ENCODE measurements around the gene RSRC1.
"Not testable (repeated sequence)": the region's sequence is repeated elsewhere in the genome, so short reads cannot be mapped to it uniquely, and the experiment has no call there.

RSRC1 gene

DNA sequence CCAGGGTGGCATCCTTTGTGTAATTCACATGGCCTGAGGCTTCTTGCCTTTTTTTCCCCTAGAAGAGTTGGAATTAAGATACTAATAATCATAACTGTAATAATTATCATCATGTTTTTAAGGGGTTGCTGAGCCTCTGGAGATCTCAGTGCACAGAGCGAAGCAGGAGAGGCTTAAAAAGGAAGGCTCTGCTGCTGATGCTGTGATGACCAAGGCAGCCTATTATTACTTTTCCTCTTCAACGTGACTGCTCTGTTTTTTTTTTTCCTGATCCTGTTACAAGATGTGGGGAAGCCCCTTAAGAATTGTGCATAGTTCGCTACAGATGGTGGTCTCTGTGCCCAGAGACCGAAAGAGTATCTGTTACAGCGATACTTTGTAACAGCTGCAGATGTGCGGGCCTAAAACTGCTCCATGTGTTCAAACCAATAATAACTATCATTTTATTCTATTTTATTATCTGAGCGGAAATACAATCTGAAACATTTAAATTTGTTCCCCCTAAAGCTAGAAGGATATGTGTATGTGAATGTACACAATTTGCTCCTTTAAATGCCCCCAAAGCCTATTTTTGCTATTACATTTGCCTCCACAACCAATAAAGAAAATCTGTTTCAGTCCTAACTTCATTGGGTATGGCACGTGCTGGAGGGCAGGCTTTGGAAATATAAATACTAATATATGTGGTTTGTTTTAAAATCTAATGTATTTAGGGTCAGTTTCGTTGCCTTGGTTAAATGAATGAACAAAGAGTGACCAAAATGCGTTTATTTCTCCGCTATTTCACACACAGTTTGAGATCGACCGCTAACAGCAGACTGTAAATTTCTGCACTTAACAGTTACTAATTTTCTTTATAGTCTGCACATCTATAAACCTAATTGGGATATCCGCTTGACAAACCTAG lies 8.3 kb upstream of the RSRC1 start:
- DNase-seq (ENCODE audit: low read depth), result no peak

DNA sequence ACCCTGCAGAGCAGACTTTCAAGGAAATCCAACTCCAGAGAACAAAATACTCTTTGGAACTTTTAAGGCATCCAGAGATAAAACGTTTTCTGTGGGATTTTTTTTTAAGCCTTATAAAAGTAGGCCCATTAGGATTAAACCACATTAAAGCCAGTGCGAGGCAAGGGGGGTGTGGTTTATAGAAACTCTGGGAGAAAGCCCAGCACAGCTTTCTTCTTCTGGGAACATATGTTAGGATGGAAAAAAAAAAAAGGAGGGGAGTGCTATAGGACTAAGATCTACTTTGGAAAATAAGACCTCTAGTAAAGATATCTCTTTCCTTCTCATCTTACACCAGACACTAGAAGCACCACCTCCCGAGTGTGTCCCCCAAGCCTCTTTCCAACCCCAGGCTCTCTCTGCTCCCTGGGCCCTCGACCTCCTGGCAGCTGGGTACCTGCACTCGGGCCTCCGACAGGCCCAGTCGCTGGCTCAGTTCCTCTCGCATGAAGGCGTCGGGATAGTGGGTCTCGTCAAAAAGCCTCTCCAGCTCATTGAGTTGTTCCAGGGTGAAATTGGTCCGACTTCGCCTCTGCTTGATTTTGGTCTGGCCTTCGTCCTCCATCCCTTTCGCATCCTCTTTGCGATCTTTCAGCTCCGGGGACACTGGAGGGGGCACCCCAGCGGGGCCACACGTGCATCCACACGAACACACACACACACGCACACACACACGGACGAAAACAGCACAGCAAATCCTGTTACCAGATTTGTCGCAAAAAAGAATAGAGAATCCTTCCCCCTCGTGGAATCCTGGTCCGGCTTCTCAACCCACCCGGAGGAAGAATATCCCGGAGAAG lies 7.4 kb upstream of the RSRC1 start:
- no peak for DNase-seq (ENCODE audit: low read depth)

- no peak for DNase-seq (ENCODE audit: low read depth)
These were observed 6.6 kb upstream of the RSRC1 start for GRCh38 chr3:158103081-158103886.

- DNase-seq (ENCODE audit: low read depth), result no peak
These were observed 6.0 kb upstream of the RSRC1 start for GRCh38 chr3:158103887-158104327.

GRCh38 chr3:158104431-158104921 lies 5.4 kb upstream of the RSRC1 start:
- DNase-seq (ENCODE audit: low read depth), result no peak

- no peak for DNase-seq (ENCODE audit: low read depth)
These were observed 4.7 kb upstream of the RSRC1 start for GRCh38 chr3:158105119-158105709.

DNA sequence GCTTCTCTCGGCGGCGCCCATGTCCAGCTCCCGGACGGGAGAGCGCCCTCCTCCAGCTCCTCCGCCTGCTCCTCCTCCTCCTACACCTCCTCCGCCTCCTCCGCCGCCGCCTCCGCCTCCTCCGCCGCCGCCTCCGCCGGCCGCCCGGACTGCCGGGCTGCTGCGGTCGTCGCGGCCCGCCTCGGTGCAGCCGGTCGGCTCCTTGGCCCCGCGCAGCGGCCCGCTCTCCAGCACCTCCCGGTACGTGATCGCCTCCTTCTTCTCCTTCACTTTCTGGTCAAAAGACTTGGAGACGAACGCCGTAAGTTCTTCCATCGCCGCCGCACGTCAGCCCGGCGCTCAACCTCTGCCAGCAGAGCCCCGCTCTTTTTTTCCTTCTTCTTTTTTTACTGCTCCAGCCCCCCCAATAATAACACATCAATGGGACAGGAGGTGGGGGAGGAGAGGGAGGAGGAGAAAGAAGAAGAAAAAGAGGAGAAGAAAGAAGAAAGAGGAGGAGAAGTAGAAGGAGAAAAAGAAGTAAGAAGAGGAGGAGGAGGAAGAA lies 4.1 kb upstream of the RSRC1 start:
- no peak for DNase-seq (ENCODE audit: low read depth)

GRCh38 chr3:158106766-158107471 lies 3.0 kb upstream of the RSRC1 start:
- no peak for DNase-seq (ENCODE audit: low read depth)

DNA sequence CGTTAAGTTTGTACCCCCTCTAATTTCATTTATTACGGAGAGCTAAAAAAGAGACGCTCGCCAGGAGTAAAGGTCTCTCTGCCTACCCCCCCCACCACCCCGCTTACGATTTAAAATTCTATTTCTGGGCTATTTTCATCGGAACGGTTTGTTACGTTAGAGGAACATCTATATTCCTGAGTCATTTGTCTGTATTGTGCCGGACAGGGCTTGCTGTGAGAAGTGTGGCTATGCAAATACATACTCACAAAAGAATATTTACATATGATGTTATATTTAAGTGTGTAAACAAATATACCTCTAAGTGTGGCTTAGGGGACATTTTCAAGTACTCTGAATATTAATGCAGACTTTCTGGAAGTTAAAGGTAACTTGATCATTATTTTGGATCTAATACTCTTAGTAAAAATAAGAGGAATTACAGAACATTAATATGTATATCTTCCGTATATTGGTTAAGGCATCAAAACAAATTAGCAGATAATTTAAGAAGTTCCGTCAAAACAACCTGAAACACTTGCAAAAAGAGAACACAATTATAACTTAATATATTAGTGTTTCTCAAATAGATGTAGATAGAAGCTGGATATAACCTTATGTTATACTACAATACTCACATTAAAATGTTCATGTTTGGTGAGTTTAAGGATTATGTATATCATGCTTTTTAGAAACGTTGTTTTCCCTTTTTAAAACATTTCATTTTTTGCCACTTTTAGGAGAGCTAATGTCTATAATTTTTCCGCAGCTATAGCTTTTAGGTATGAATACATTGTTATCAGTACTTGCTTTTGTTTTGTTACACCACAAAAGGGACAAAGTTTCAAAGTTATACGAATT lies 2.1 kb upstream of the RSRC1 start:
- no peak for DNase-seq (ENCODE audit: low read depth)

GRCh38 chr3:158108445-158108985 lies 1.4 kb upstream of the RSRC1 start:
- DNase-seq (ENCODE audit: low read depth), result no peak

DNA sequence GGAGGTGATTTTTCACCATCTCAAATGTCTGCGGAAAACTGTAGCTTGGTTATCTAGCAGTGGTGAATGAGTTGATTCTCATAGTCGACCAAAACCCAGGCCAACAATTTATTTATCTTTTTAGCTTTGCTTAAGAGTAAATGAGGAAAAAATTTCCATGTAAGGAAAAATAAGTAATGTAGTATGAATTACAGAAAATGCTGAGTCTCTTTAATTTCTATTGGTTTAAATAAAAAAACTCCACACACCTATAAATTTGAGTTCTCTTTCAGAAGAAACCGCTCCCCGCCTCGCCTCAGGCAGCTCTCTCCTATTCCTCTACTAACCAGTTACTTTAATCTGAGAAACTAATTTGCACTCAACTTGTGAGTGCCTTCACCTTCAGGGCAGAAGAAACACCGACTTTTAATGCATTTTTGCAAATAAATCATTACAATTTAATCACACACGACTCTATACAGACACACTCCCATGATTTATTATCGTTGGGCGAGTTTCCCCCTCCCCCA lies 540 bp upstream of the RSRC1 start:
- no peak for DNase-seq (ENCODE audit: low read depth)

DNA sequence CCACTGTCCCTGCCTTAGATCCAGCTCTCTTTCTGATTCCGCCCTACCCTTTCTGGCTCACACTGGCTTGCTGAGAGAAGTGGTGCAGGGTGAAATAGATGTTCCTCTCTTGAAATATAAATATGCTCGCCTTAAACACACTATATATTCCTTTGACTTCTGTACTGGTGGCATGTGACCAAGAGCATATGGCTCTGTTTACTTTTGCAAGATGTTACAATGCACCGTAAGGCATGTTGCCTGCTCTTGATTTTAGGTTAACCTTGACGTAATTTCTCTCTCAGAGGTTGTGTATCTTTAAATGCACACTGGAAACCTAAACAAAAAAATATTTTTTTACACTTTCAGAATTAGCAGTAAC lies 749 bp downstream of the RSRC1 start:
- DNase-seq (ENCODE audit: low read depth), result no peak

DNA sequence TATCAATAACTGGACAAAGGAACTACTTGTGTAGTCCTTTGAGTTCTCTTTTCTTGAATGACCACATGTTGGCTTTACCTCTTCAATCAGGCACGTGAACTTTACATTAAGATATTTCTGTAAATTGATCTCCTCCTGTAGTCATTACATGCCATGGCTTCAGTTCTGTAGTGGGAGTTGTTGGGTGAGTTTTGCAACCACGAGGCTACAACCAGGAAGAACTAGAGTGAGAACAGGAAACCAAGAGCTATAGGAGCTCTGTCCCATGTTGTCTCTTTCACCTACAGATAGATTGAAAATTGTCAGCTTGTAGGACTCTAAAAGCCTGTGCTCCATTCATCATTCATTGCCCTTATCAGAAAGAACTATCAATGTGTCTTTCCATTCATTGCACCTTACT lies 2.0 kb downstream of the RSRC1 start:
- DNase-seq (ENCODE audit: low read depth), result no peak

DNA sequence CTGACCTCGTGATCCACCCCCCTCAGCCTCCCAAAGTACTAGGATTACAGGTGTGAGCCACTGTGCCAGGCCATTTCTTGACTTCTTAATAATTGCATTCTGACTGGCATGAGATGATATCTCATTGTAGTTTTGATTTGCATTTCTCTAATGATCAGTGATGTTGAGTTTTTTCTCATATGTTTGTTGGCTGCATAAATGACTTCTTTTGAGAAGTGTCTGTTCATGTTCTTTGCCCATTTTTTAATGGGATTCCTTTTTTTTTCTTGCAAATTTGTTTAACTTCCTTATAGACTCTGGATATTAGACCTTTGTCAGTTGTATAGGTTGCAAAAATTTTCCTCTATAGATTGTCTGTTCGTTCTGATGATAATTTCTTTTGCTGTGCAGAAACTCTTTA lies 3.7 kb downstream of the RSRC1 start:
- DNase-seq (ENCODE audit: low read depth), result not testable (repeated sequence)

DNA sequence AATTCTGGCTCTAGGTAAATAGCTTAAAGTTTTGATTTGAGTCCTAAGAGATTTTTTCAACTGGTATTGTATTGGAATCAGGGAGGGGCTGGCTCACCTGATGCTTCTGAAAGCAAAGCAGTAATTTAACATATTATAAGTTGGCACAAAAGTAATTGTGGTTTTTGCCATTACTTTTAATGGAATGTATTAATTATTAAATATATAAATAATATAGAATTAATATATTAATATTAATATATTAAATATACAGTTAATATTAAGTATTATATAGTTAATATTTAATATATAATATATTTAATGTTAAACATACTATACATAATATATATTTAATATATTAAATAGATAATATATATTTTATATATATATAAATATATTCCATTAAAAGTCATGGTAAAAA lies 10.4 kb downstream of the RSRC1 start:
- no peak for DNase-seq (ENCODE audit: low read depth)

DNA sequence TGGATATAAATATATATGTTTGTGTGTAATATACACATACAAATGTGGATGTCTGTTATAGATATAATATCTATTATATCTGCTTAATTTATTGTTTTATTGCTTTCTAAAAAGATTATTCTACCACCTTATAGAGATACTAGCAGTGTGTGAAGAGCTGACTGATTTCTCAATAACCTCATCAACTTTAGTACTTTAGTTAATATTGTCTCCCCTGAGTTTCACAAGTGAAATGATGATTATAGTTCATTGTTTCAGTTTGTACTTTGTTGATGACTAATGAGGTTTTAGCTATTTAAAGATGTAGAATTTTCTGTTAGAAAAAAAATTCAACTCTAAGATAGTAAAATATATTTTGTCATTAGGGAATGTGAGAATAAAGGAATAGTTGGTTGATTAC lies 11.4 kb downstream of the RSRC1 start:
- no peak for DNase-seq (ENCODE audit: low read depth)

- not testable (repeated sequence) for DNase-seq (ENCODE audit: low read depth)
These were observed 12.8 kb downstream of the RSRC1 start for GRCh38 chr3:158122721-158123120.

- DNase-seq (ENCODE audit: low read depth), result no peak
These were observed 17.6 kb downstream of the RSRC1 start for GRCh38 chr3:158127250-158128219.
